B cell (primary cell): ENCODE measurements around the gene PRUNE2. TPM values are rescaled to one million over a fixed set of nuclear protein-coding genes. Genes with fewer than 3 reads are reported as not detected.

ENCODE experiments used
- ATAC-seq: fragments of 200-7000 bp; cut with Tn5 transposase; one replicate; pipeline ENCODE4 v1.10.0; 2021; ENCODE audit warnings: low read depth, mild to moderate bottlenecking, moderate number of reproducible peaks, moderate library complexity
- CTCF ChIA-PET: fragments of 350-600 bp; sonication (Branson Sonifier 250); formaldehyde crosslinking; loops from one replicate; lab custom pipeline; 2021; ENCODE audit warnings: antibody characterized with exemption, inconsistent platforms; lab: Charles Lee
- POLR2A ChIA-PET: fragments of 350-600 bp; sonication (Branson Sonifier 250); formaldehyde crosslinking; loops from one replicate; lab custom pipeline; 2021; ENCODE audit warnings: antibody characterized with exemption; lab: Charles Lee
- DNase-seq: peaks from one replicate; pipeline ENCODE4 v3.0.0; 2013
- H2AFZ ChIP-seq: 2 replicates; pipeline ENCODE4 v1.6.1; 2012; ENCODE audit warnings: mild to moderate bottlenecking, low read depth, low read length; ENCODE audit not compliant: insufficient read depth, poor library complexity, severe bottlenecking
- H3K27ac ChIP-seq, 2 donors: 1 replicate in 1 of 2; 2 replicates in 1 of 2; pipeline ENCODE4 v1.5.1; 2012 to 2013; ENCODE audit warnings: low read length in 2 of 2, mild to moderate bottlenecking in 2 of 2, moderate library complexity in 1 of 2
- H3K27me3 ChIP-seq, 4 experiments: fragments of 200-600 bp in 1 of 4; sonication (generic) in 1 of 4; replicated peaks in 1 of 4; 1 replicate in 2 of 4; 2 replicates in 2 of 4; pipeline versions ENCODE4 v1.6.1 to v1.7.0; 2013 to 2016; ENCODE audit warnings: low read length in 3 of 4, mild to moderate bottlenecking in 2 of 4, mixed read lengths in 1 of 4, moderate library complexity in 1 of 4; ENCODE audit not compliant: insufficient read depth in 4 of 4, control insufficient read depth in 3 of 4; ENCODE audit errors: control extremely low read depth in 1 of 4
- H3K36me3 ChIP-seq, 2 experiments: replicated peaks in 1 of 2; 1 replicate in 1 of 2; 2 replicates in 1 of 2; pipeline versions ENCODE4 v1.6.1 to v1.7.1; 2013; ENCODE audit warnings: low read length in 1 of 2; ENCODE audit not compliant: insufficient read depth in 2 of 2, control insufficient read depth in 1 of 2; ENCODE audit errors: control extremely low read depth in 1 of 2, extremely low read depth in 1 of 2
- H3K4me1 ChIP-seq, 2 donors: fragments of 200-600 bp in 1 of 2; sonication (generic) in 1 of 2; 1 replicate in 1 of 2; 2 replicates in 1 of 2; pipeline versions ENCODE4 v1.5.1 to v1.6.1; 2013 to 2017; ENCODE audit warnings: low read length in 2 of 2; ENCODE audit not compliant: control insufficient read depth in 2 of 2, insufficient read depth in 2 of 2
- H3K4me2 ChIP-seq: replicated peaks from 2 replicates; pipeline ENCODE3; 2012; ENCODE audit warnings: mild to moderate bottlenecking, low read depth, low read length; ENCODE audit not compliant: poor library complexity, severe bottlenecking
- H3K4me3 ChIP-seq, 5 experiments: fragments of 200-600 bp in 1 of 5; sonication (generic) in 1 of 5; 1 replicate in 3 of 5; 2 replicates in 2 of 5; pipeline versions ENCODE4 v1.5.1 to v1.7.0; 2011 to 2016; ENCODE audit warnings: low read length in 4 of 5, mild to moderate bottlenecking in 4 of 5, low read depth in 2 of 5, control low read depth in 1 of 5, moderate library complexity in 1 of 5; ENCODE audit not compliant: insufficient read depth in 1 of 5; ENCODE audit errors: control extremely low read depth in 1 of 5, extremely low read depth in 1 of 5
- H3K79me2 ChIP-seq: fragments of 200-600 bp; sonication (generic); one replicate; pipeline ENCODE4 v1.6.0; 2016; ENCODE audit warnings: low read length; ENCODE audit not compliant: control insufficient read depth, insufficient read depth
- H3K9ac ChIP-seq: fragments of 200-600 bp; sonication (generic); 2 replicates; pipeline ENCODE4 v1.6.1; 2017; ENCODE audit warnings: mild to moderate bottlenecking, low read length, moderate library complexity
- H3K9me3 ChIP-seq, 3 donors: one replicate each; pipeline versions ENCODE4 v1.6.1 to v1.7.1; 2013; ENCODE audit warnings: low read length in 2 of 3; ENCODE audit not compliant: control insufficient read depth in 2 of 3, insufficient read depth in 1 of 3; ENCODE audit errors: control extremely low read depth in 1 of 3
- H4K20me1 ChIP-seq: 2 replicates; pipeline ENCODE4 v1.6.0; 2012; ENCODE audit warnings: mild to moderate bottlenecking, low read length; ENCODE audit not compliant: insufficient read depth, control insufficient read depth, poor library complexity, severe bottlenecking
- H3K27ac Mint-ChIP-seq: one replicate; pipeline ENCODE4 v1.8.0; 2021; ENCODE audit warnings: mixed read lengths
- H3K27me3 Mint-ChIP-seq: one replicate; pipeline ENCODE4 v1.8.0; 2021; ENCODE audit warnings: mixed read lengths
- H3K4me1 Mint-ChIP-seq: one replicate; pipeline ENCODE4 v1.8.0; 2021; ENCODE audit warnings: mixed read lengths
- H3K4me3 Mint-ChIP-seq: one replicate; pipeline ENCODE4 v1.8.0; 2021; ENCODE audit warnings: mixed read lengths
- H3K9me3 Mint-ChIP-seq: one replicate; pipeline ENCODE4 v1.8.0; 2022; ENCODE audit warnings: mixed read lengths; ENCODE audit not compliant: insufficient read depth
- CTCF ChIP-seq: fragments of 200-600 bp; IDR thresholded peaks from one replicate; pipeline ENCODE4 v1.8.0; 2022; ENCODE audit warnings: antibody characterized with exemption, mild to moderate bottlenecking
- EZH2 ChIP-seq: IDR thresholded peaks from 2 replicates; pipeline ENCODE4 v1.6.1; 2012; ENCODE audit warnings: borderline replicate concordance, low read depth, mild to moderate bottlenecking, moderate library complexity, low read length; ENCODE audit not compliant: insufficient read depth, poor library complexity, severe bottlenecking
- WGBS: methylation state at CpG from one replicate; pipeline ENCODE4 v1.1.5; 2013; ENCODE audit warnings: missing lambda C conversion rate; ENCODE audit not compliant: insufficient coverage; 5-methylcytosine and 5-hydroxymethylcytosine counted together
- intact Hi-C: fragments of 100-400 bp; cut with micrococcal nuclease; formaldehyde crosslinking; loops from one replicate; pipeline ENCODE4 v1.10.0; 2022
- polyA plus RNA-seq: library from polyadenylated mRNA; depleted of rRNA; stranded (reverse); fragments of >200 nt; gene quantifications from 2 replicates; pipeline ENCODE4 v1.2.3, GENCODE V29; 2012
- total RNA-seq, 2 donors: library from RNA; stranded (reverse); fragments of 120-200 nt in 1 of 2; gene quantifications; 1 replicate in 1 of 2; 2 replicates in 1 of 2; pipeline versions ENCODE4 v1.2.3 to v1.2.4, GENCODE V29; 2013 to 2022

Gene PRUNE2
- total and polyA plus RNA-seq, 2 donors (not counting 1 experiment from before 2014, with no cell fraction given): 0.12 TPM; not detected in 1

GRCh38 chr9:76690973-76691370 lies 214.9 kb downstream of the PRUNE2 start:
- H3K27me3 Mint-ChIP-seq: peaks cover 38% of the 10 kb centered on the region
- no CpG with 5 or more reads among the region's 5 CpGs for WGBS
- TF ChIP-seq CTCF (no peak), EZH2 (no peak)
- no peaks in the 10 kb centered on the region for H4K20me1 ChIP-seq
- H2AFZ ChIP-seq: no peak overlapping the region
- DNase-seq (no peak), ATAC-seq (no peak)
- H3K27ac Mint-ChIP-seq: no peak overlapping the region
- CTCF ChIA-PET: interaction anchor here (4.2 kb wide), 1 partner anchor 13 kb away, joined by 23 read pairs; no protein-coding TSS in a partner anchor
- H3K9me3 Mint-ChIP-seq: no peaks in the 10 kb centered on the region
- H3K9ac ChIP-seq: no peak overlapping the region
- H3K27ac ChIP-seq: no peak overlapping the region
- no peaks in the 10 kb centered on the region for H3K9me3 ChIP-seq
- peaks cover 0 to 28% (median 9%) of the 10 kb centered on the region in 4 experiments for H3K27me3 ChIP-seq
- no peaks in the 10 kb centered on the region for H3K79me2 ChIP-seq
- H3K4me2 ChIP-seq: no peak overlapping the region
- peak overlapping the region; percentile 6 for H3K4me3 Mint-ChIP-seq
- H3K4me1 Mint-ChIP-seq: peaks cover 12% of the 10 kb centered on the region
- peaks cover 3 to 6% of the 10 kb centered on the region in 2 donors for H3K4me1 ChIP-seq
- intact Hi-C loops: no loop called here
- POLR2A ChIA-PET: no interaction called here
- no peak overlapping the region for H3K4me3 ChIP-seq
- H3K36me3 ChIP-seq: no peaks in the 10 kb centered on the region

GRCh38 chr9:76690246-76690972 lies 215.5 kb downstream of the PRUNE2 start:
- WGBS: no CpG with 5 or more reads among the region's 1 CpG

More at GRCh38 chr9:76690246-76690972, 215.5 kb downstream of the PRUNE2 start:
- Histone ChIP-seq H3K79me2 (no peaks in the 10 kb centered on the region), H3K27ac (no peak overlapping the region), H4K20me1 (no peaks in the 10 kb centered on the region), H3K9ac (no peak overlapping the region), H3K9me3 (no peaks in the 10 kb centered on the region), H3K4me1 (peaks cover 3 to 6% of the 10 kb centered on the region in 2 donors), H2AFZ (no peak overlapping the region), H3K4me2 (no peak overlapping the region), H3K36me3 (no peaks in the 10 kb centered on the region), H3K4me3 (no peak overlapping the region), H3K27me3 (peaks cover 0 to 28% (median 9%) of the 10 kb centered on the region in 4 experiments)
- ATAC-seq: no peak
- no peak overlapping the region for H3K4me3 Mint-ChIP-seq
- intact Hi-C loops: no loop called here
- no peaks in the 10 kb centered on the region for H3K9me3 Mint-ChIP-seq
- DNase-seq: no peak
- H3K27ac Mint-ChIP-seq: no peak overlapping the region
- no peak for TF ChIP-seq EZH2
- no peak for TF ChIP-seq CTCF
- POLR2A ChIA-PET: no interaction called here
- CTCF ChIA-PET: interaction anchor here (4.2 kb wide), 1 partner anchor 13 kb away, joined by 23 read pairs; no protein-coding TSS in a partner anchor
- peaks cover 38% of the 10 kb centered on the region for H3K27me3 Mint-ChIP-seq
- H3K4me1 Mint-ChIP-seq: peaks cover 12% of the 10 kb centered on the region
